22Rv1 (cell line): Measurements from ENCODE around the gene PTP4A1.

Experiments
- ZFX ChIP-seq: fragments of 450-650 bp; IDR thresholded peaks from 2 replicates; pipeline ENCODE4 v1.6.1; 2017; ENCODE audit warnings: antibody characterized with exemption, borderline replicate concordance
- TF ChIP-seq, protein P1 (sequence below): fragments of 450-650 bp; IDR thresholded peaks from 2 replicates; pipeline ENCODE4 v1.5.1; 2017; ENCODE audit warnings: mild to moderate bottlenecking

DNA sequence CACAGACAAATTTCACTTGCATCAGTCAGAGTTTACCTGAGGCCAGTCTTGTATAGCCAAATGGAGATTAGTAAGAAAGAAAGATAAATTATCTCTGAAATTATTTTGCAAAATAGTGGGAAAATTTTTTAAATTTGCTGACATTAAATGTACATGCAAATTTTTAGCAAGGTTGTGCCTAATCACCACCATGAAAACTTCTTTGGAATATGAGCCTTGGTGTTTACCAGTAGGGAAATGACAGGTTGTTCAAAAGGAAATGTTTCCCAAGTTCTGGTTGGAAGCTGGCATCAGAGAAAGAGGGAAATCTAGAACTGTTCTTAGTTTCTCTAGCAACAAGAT, 34.4 kb upstream of the PTP4A1 start:
- TF ChIP-seq, protein P1, sequence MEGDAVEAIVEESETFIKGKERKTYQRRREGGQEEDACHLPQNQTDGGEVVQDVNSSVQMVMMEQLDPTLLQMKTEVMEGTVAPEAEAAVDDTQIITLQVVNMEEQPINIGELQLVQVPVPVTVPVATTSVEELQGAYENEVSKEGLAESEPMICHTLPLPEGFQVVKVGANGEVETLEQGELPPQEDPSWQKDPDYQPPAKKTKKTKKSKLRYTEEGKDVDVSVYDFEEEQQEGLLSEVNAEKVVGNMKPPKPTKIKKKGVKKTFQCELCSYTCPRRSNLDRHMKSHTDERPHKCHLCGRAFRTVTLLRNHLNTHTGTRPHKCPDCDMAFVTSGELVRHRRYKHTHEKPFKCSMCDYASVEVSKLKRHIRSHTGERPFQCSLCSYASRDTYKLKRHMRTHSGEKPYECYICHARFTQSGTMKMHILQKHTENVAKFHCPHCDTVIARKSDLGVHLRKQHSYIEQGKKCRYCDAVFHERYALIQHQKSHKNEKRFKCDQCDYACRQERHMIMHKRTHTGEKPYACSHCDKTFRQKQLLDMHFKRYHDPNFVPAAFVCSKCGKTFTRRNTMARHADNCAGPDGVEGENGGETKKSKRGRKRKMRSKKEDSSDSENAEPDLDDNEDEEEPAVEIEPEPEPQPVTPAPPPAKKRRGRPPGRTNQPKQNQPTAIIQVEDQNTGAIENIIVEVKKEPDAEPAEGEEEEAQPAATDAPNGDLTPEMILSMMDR, result no peak
- TF ChIP-seq ZFX, result no peak
